IMR-90 (cell line): Measurements from ENCODE around the gene NKAIN2. TPM values are rescaled to one million over a fixed set of nuclear protein-coding genes. Genes with fewer than 3 reads are reported as not detected.

ENCODE experiments used
- ATAC-seq: fragments of 200-7000 bp; cut with Tn5 transposase; 2 replicates; pipeline ENCODE4 v1.9.1; 2020; ENCODE audit warnings: low read depth, mild to moderate bottlenecking, moderate library complexity
- BruUV-seq: library from RNA; stranded (reverse); fragments of 400-500 nt; replicated peaks from 2 replicates; lab custom pipeline; 2021; lab: Mats Ljungman, UMichigan
- CTCF ChIA-PET: fragments of 300-600 bp; formaldehyde crosslinking; extraction: SDS; loops from one replicate; lab custom pipeline; 2021; ENCODE audit warnings: antibody characterized with exemption; lab: Yijun Ruan, JAX
- POLR2A ChIA-PET: fragments of 300-600 bp; sonication (Branson Sonifier 250); formaldehyde crosslinking; loops from one replicate; lab custom pipeline; 2022; ENCODE audit warnings: antibody characterized with exemption; ENCODE audit not compliant: unreplicated experiment; lab: Charles Lee
- DNase-seq: peaks from one replicate; pipeline ENCODE4 v3.0.0; 2013
- H2AFZ ChIP-seq: replicated peaks from 2 replicates; pipeline ENCODE3; 2013; ENCODE audit warnings: low read length, mild to moderate bottlenecking; ENCODE audit not compliant: poor library complexity
- H2AK5ac ChIP-seq: 2 replicates; pipeline ENCODE4 v1.6.1; 2013; ENCODE audit warnings: low read depth, low read length, inconsistent platforms
- H2AK9ac ChIP-seq: replicated peaks from 2 replicates; pipeline ENCODE3; 2013; ENCODE audit warnings: mild to moderate bottlenecking, low read depth, low read length, moderate library complexity; ENCODE audit not compliant: poor library complexity
- H2BK120ac ChIP-seq: 2 replicates; pipeline ENCODE4 v1.6.1; 2013; ENCODE audit warnings: low read depth, low read length, inconsistent platforms
- H2BK15ac ChIP-seq: 3 replicates; pipeline ENCODE4 v1.6.1; 2013; ENCODE audit warnings: low read depth, low read length, inconsistent platforms
- H2BK20ac ChIP-seq: 2 replicates; pipeline ENCODE4 v1.6.1; 2013; ENCODE audit warnings: low read depth, mild to moderate bottlenecking, inconsistent platforms, low read length, moderate library complexity
- H2BK5ac ChIP-seq: 2 replicates; pipeline ENCODE4 v1.6.1; 2013; ENCODE audit warnings: mild to moderate bottlenecking, low read depth, low read length, inconsistent platforms; ENCODE audit not compliant: poor library complexity, severe bottlenecking
- H3K14ac ChIP-seq: replicated peaks from 2 replicates; pipeline ENCODE4 v1.6.1; 2013; ENCODE audit warnings: low read depth, low read length, inconsistent platforms
- H3K18ac ChIP-seq: 2 replicates; pipeline ENCODE4 v1.6.1; 2013; ENCODE audit warnings: low read depth, low read length, control low read depth
- H3K23ac ChIP-seq: 2 replicates; pipeline ENCODE4 v1.6.1; 2013; ENCODE audit warnings: low read depth, low read length, inconsistent platforms
- H3K27ac ChIP-seq: 2 replicates; pipeline ENCODE4 v1.5.1; 2013; ENCODE audit warnings: mild to moderate bottlenecking, control low read depth, low read length; ENCODE audit not compliant: insufficient read depth
- H3K27me3 ChIP-seq: 2 replicates; pipeline ENCODE4 v1.6.1; 2013; ENCODE audit warnings: low read length; ENCODE audit not compliant: control insufficient read depth, insufficient read depth
- H3K36me3 ChIP-seq: 2 replicates; pipeline ENCODE4 v1.6.1; 2013; ENCODE audit warnings: low read length, mixed read lengths; ENCODE audit not compliant: control insufficient read depth, insufficient read depth
- H3K4ac ChIP-seq: 2 replicates; pipeline ENCODE4 v1.6.1; 2013; ENCODE audit warnings: low read depth, low read length, inconsistent platforms
- H3K4me1 ChIP-seq: 2 replicates; pipeline ENCODE4 v1.6.1; 2013; ENCODE audit warnings: low read length, mixed read lengths; ENCODE audit not compliant: control insufficient read depth, insufficient read depth
- H3K4me2 ChIP-seq: 2 replicates; pipeline ENCODE4 v1.6.1; 2013; ENCODE audit warnings: low read depth, mild to moderate bottlenecking, control low read depth, low read length, moderate library complexity
- H3K4me3 ChIP-seq: 2 replicates; pipeline ENCODE4 v1.5.1; 2013; ENCODE audit warnings: low read depth, mild to moderate bottlenecking, control low read depth, low read length, moderate library complexity; ENCODE audit not compliant: insufficient read depth
- H3K56ac ChIP-seq: 2 replicates; pipeline ENCODE4 v1.6.1; 2013; ENCODE audit warnings: low read length, inconsistent platforms; ENCODE audit not compliant: insufficient read depth; ENCODE audit errors: extremely low read depth
- H3K79me1 ChIP-seq, 2 experiments: 2 replicates each; pipeline ENCODE4 v1.6.1; 2013; ENCODE audit warnings: low read length in 2 of 2, inconsistent platforms in 1 of 2, low read depth in 1 of 2
- H3K9ac ChIP-seq: 2 replicates; pipeline ENCODE4 v1.6.1; 2013; ENCODE audit warnings: low read depth, low read length, control low read depth
- H3K9me1 ChIP-seq: 2 replicates; pipeline ENCODE4 v1.6.1; 2013; ENCODE audit warnings: low read length, inconsistent platforms; ENCODE audit not compliant: insufficient read depth
- H3K9me3 ChIP-seq: 2 replicates; pipeline ENCODE4 v1.6.1; 2013; ENCODE audit warnings: low read length; ENCODE audit not compliant: control insufficient read depth, insufficient read depth
- H4K20me1 ChIP-seq: 2 replicates; pipeline ENCODE4 v1.6.1; 2013; ENCODE audit warnings: low read length, inconsistent platforms; ENCODE audit not compliant: insufficient read depth
- H4K5ac ChIP-seq: 2 replicates; pipeline ENCODE4 v1.6.1; 2013; ENCODE audit warnings: mild to moderate bottlenecking, low read depth, low read length, control low read depth
- H4K8ac ChIP-seq, 2 experiments: 2 replicates each; pipeline ENCODE4 v1.6.1; 2013; ENCODE audit warnings: low read depth in 2 of 2, low read length in 2 of 2, control low read depth in 1 of 2, inconsistent platforms in 1 of 2
- H4K91ac ChIP-seq: 2 replicates; pipeline ENCODE4 v1.6.1; 2013; ENCODE audit warnings: low read depth, low read length, inconsistent platforms; ENCODE audit not compliant: insufficient read depth
- BHLHE40 ChIP-seq: fragments of 150-350 bp; IDR thresholded peaks from 2 replicates; pipeline ENCODE4 v1.6.1; 2016; ENCODE audit warnings: mild to moderate bottlenecking, low read depth, low read length
- CTCF ChIP-seq: conservative IDR thresholded peaks from 2 replicates; pipeline ENCODE4 v1.5.1; 2012; ENCODE audit warnings: mild to moderate bottlenecking, low read depth, low read length, improper control_type of control experiment
- FOS ChIP-seq: fragments of 150-350 bp; IDR thresholded peaks from 2 replicates; pipeline ENCODE4 v1.6.1; 2016; ENCODE audit warnings: low read depth, low read length
- MAFK ChIP-seq: IDR thresholded peaks from 2 replicates; pipeline ENCODE4 v1.6.1; 2012; ENCODE audit warnings: low read depth, low read length, improper control_type of control experiment
- MAZ ChIP-seq: IDR thresholded peaks from 2 replicates; pipeline ENCODE4 v1.6.1; 2012; ENCODE audit warnings: low read depth, mild to moderate bottlenecking, low read length, improper control_type of control experiment, moderate library complexity, borderline replicate concordance
- POLR2A ChIP-seq: IDR thresholded peaks from 2 replicates; pipeline ENCODE4 v1.6.1; 2012; ENCODE audit warnings: mild to moderate bottlenecking, low read depth, low read length
- RAD21 ChIP-seq: IDR thresholded peaks from 2 replicates; pipeline ENCODE4 v1.6.1; 2012; ENCODE audit warnings: low read length, improper control_type of control experiment
- RCOR1 ChIP-seq: IDR thresholded peaks from 2 replicates; pipeline ENCODE4 v1.6.1; 2012; ENCODE audit warnings: mild to moderate bottlenecking, low read length, improper control_type of control experiment; ENCODE audit not compliant: insufficient replicate concordance
- RFX5 ChIP-seq: IDR thresholded peaks from 2 replicates; pipeline ENCODE4 v1.8.0; 2012; ENCODE audit warnings: low read depth, mild to moderate bottlenecking, low read length, moderate library complexity
- USF2 ChIP-seq: fragments of 150-350 bp; IDR thresholded peaks from 2 replicates; pipeline ENCODE4 v1.6.1; 2017; ENCODE audit warnings: mild to moderate bottlenecking, antibody characterized with exemption, low read length, low read depth
- WGBS, 2 experiments: methylation state at CpG; one replicate each; pipeline versions ENCODE4 v1.1.5 to v1.1.7; 2013; ENCODE audit warnings: missing lambda C conversion rate in 2 of 2; ENCODE audit not compliant: insufficient read length in 1 of 2; ENCODE audit errors: extremely low coverage in 2 of 2; 5-methylcytosine and 5-hydroxymethylcytosine counted together
- dilution Hi-C: fragments of 300-500 bp; cut with HindIII; formaldehyde crosslinking; loops from one replicate; pipeline ENCODE4 v1.14.3; 2018; ENCODE audit warnings: low sequenced_read_pairs; ENCODE audit not compliant: unreplicated experiment
- in situ Hi-C: fragments of 300-500 bp; cut with MboI; formaldehyde crosslinking; loops from 3 replicates; pipeline ENCODE4 v1.14.3; 2019; ENCODE audit warnings: low sequenced_read_pairs, inconsistent platforms, mixed read lengths
- intact Hi-C: fragments of 100-400 bp; cut with micrococcal nuclease; formaldehyde crosslinking; loops from 2 replicates; pipeline ENCODE4 v1.10.0; 2022
- polyA plus RNA-seq, 3 experiments: library from polyadenylated mRNA; depleted of rRNA; stranded (reverse); fragments of >200 nt; gene quantifications; 2 replicates each; pipeline ENCODE4 v1.2.3, GENCODE V29; 2012; ENCODE audit warnings: low replicate concordance in 1 of 3
- total RNA-seq: library from RNA; depleted of rRNA; stranded (reverse); fragments of >200 nt; gene quantifications from 2 replicates; pipeline ENCODE4 v1.2.3, GENCODE V29; 2012

Gene NKAIN2
- total and polyA plus RNA-seq, 2 of the 4 experiments (the other 2 are of a cell fraction), result not detected

GRCh38 chr6:124334359-124334758 is 530.7 kb downstream of the NKAIN2 start:
- ATAC-seq, result no peak
- H2BK120ac ChIP-seq, result no peak overlapping the region
- no peaks in the 10 kb centered on the region for H3K9me1 ChIP-seq
- no peak overlapping the region for H2BK5ac ChIP-seq
- no peak overlapping the region for H3K56ac ChIP-seq
- no peak overlapping the region for H2AK9ac ChIP-seq
- H3K18ac ChIP-seq, result no peak overlapping the region
- H3K9ac ChIP-seq, result no peak overlapping the region
- H3K4me1 ChIP-seq, result no peaks in the 10 kb centered on the region
- no TSS peak for BruUV-seq
- no peak overlapping the region for H2AFZ ChIP-seq
- H3K9me3 ChIP-seq, result no peaks in the 10 kb centered on the region
- no peak overlapping the region for H4K5ac ChIP-seq
- H3K4ac ChIP-seq, result no peak overlapping the region
- no peak overlapping the region for H3K23ac ChIP-seq
- ChIA-PET CTCF (interaction anchor here (0.6 kb wide), 1 partner anchor 174 kb away, joined by 5 read pairs; no protein-coding TSS in a partner anchor), POLR2A (no interaction called here)
- H3K27ac ChIP-seq, result no peak overlapping the region
- no peak overlapping the region for H4K8ac ChIP-seq
- H3K27me3 ChIP-seq, result no peaks in the 10 kb centered on the region
- H2BK15ac ChIP-seq, result no peak overlapping the region
- no peak overlapping the region for H3K14ac ChIP-seq
- no peaks in the 10 kb centered on the region for H4K20me1 ChIP-seq
- DNase-seq, result no peak
- no peak overlapping the region for H2BK20ac ChIP-seq
- WGBS, 2 experiments, result 0% methylated on average over 1 of the region's 4 CpGs; no CpG with 5 or more reads in 1 of the 2 experiments
- H2AK5ac ChIP-seq, result no peak overlapping the region
- H4K91ac ChIP-seq, result no peak overlapping the region
- in situ Hi-C loops, result no loop called here
- intact Hi-C loops, result no loop called here
- TF ChIP-seq USF2, result no peak
- no peak for TF ChIP-seq RCOR1
- TF ChIP-seq CTCF, result no peak
- no peak for TF ChIP-seq RFX5
- no peak for TF ChIP-seq POLR2A
- TF ChIP-seq MAZ, result no peak
- TF ChIP-seq FOS, result no peak
- no peak for TF ChIP-seq RAD21
- TF ChIP-seq BHLHE40, result no peak
- TF ChIP-seq MAFK, result no peak
- no peaks in the 10 kb centered on the region for H3K79me1 ChIP-seq
- no peak overlapping the region for H3K4me3 ChIP-seq
- dilution Hi-C loops, result no loop called here
- no peaks in the 10 kb centered on the region for H3K36me3 ChIP-seq
- no peak overlapping the region for H3K4me2 ChIP-seq
